GM21529 (cell line): Measurements from ENCODE around the gene PMIS2.
"Not testable (repeated sequence)": the region's sequence is repeated elsewhere in the genome, so short reads cannot be mapped to it uniquely, and the experiment has no call there.

Experiments
- ATAC-seq: cut with Tn5 transposase; IDR thresholded peaks from one replicate; pipeline ENCODE4 v1.9.1; 2021; ENCODE audit not compliant: unreplicated experiment

Gene PMIS2

GRCh38 chr19:35587321-35587720 lies 1.3 kb downstream of the PMIS2 start:
- ATAC-seq: no peak

- no peak for ATAC-seq
Observed at GRCh38 chr19:35590875-35591274, 4.9 kb downstream of the PMIS2 start.

GRCh38 chr19:35592226-35592625 lies 6.3 kb downstream of the PMIS2 start:
- ATAC-seq: no peak

DNA sequence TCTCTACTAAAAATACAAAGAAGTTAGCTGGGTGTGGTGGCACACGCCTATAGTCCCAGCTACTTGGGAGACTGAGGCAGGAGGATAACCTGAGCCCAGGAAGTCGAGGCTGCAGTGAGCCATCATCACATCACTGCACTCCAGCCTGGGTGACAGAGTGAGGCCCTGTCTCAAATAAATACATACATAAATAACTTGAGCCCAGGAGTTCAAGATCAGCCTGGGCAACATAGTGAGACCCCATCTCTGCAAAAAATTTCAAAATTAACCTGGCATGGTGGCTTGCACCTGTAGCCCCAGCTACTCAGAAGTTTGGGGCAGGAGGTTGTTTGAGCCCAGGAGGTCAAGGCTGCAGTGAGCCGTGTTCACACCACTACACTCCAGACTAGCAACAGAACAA lies 9.1 kb downstream of the PMIS2 start:
- ATAC-seq: not testable (repeated sequence)

- no peak for ATAC-seq
Observed at GRCh38 chr19:35595928-35596327, 10.0 kb downstream of the PMIS2 start.

DNA sequence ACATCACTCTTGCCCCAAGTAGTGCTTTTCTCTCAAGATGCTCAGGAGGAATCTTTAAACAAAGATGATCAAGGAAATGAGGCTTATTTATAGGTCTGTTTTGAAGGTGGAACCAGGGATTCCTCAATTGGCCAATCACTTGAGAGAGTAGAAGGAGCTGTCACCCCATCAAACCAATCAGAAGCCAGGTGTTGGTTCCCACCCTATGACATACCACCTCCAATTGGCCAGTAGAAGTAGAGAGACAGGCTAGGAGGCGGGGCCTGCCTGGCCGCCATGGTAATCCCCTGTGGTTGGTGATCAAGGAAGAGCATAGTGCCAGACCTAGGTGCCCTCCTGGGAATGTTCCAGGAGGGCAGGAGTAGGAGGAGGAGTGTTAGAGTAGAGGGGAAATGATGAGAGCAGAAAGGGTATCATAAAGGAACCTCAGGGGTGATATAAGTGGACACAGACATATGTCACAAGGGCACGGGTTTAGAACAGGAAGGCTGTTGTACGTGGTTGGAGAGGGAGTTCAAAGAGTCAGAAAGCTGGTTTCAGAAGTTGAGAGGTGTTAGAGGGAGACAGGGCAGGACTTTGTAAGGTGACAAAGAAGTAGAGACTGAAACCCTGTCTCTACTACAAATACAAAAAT lies 10.5 kb downstream of the PMIS2 start:
- peak; percentile 53 for ATAC-seq

- no peak for ATAC-seq
Observed at GRCh38 chr19:35601971-35602370, 16.0 kb downstream of the PMIS2 start.

DNA sequence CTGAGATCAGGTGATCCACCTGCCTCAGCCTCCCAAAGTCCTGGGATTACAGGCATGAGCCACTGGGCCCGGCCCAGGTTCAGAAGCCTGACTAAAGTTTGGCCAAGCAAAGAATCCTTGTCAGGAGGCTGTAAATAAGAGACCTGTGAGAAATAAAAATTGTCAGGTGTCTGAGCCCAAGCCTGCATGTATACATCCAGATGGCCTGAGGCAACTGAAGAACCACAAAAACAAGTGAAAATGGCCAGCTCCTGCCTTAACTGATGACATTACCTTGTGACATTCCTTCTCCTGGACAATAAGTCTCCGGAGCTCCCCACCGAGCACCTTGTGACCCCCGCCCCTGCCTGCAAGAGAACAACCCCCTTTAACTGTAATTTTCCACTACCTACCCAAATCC lies 18.5 kb downstream of the PMIS2 start:
- not testable (repeated sequence) for ATAC-seq

DNA sequence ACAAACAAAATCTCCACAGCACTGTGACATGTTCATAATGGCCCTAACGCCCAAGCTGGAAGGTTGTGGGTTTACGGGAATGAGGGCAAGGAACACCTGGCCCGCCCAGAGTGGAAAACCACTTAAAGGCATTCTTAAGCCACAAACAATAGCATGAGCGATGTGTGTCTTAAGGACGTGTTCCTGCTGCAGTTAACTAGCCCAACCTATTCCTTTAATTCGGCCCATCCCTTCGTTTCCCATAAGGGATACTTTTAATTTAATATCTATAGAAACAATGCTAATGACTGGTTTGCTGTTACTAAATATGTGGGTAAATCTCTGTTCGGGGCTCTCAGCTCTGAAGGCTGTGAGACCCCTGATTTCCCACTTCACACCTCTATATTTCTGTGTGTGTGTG lies 21.2 kb downstream of the PMIS2 start:
- ATAC-seq: not testable (repeated sequence)

DNA sequence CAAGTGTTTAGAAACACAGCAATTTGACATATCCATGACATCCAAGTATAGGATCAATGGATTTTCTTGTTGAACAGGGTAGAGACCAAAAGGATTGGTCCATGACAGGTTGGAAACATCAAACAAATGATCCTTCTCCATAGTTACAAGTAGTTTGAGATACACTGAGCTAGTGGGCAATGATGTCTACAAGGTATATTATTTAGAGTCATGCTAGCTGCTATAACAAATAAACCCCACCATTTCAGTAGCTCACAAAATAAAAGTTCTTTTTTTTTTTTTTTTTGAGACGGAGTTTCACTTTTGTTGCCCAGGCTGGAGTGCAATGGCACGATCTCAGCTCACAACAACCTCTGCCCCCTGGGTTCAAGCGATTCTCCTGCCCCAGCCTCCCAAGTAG lies 21.7 kb downstream of the PMIS2 start:
- ATAC-seq: no peak

GRCh38 chr19:35608251-35608650 lies 22.3 kb downstream of the PMIS2 start:
- ATAC-seq: no peak

GRCh38 chr19:35609851-35610353 lies 23.9 kb downstream of the PMIS2 start:
- ATAC-seq: peak; percentile 38

- ATAC-seq: no peak
Observed at GRCh38 chr19:35612224-35612558, 26.2 kb downstream of the PMIS2 start.

DNA sequence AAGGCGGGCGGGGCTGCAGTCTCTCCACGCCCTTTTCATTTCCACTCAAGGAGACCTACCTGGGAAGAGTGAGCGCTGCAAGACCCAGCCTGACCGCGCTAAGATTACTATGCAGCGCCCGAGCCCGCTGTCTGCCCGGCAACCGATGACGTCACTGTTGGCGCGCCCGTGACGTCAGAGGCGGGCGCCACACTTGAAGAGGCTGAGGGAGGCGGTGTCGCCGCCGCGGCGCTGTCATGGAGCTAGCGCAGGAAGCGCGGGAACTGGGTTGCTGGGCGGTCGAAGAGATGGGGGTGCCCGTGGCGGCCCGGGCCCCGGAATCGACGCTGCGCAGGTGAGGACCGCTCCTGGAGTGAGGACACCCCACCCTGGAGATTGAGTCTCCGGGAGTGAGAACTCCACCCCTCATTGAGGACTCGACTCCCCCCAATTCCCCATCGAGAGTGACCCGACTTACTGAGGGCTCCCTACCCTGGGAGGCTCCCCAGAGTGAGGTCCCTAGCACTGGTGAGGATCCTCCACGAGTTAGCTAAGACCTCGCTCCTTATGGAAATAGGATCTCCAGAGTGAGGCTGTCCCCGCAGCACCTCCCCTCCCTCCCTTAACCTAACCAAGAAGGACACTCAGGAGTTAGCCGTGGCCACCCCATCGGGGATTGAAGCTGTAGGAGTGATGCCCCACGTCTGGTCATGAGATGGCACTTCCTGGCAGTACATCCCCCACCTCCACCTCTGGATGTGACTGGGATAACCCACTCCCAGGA lies 26.8 kb downstream of the PMIS2 start, which contains the start of gene HAUS5:
Gene HAUS5 (plus strand): TSS at position 177 of the 763 bp plus-strand sequence. CDS start 60 bp downstream, at position 237.
- ATAC-seq: peak; percentile 67

GRCh38 chr19:35613574-35613973 lies 27.6 kb downstream of the PMIS2 start:
- ATAC-seq: no peak

- no peak for ATAC-seq
Observed at GRCh38 chr19:35615036-35615435, 29.1 kb downstream of the PMIS2 start.

DNA sequence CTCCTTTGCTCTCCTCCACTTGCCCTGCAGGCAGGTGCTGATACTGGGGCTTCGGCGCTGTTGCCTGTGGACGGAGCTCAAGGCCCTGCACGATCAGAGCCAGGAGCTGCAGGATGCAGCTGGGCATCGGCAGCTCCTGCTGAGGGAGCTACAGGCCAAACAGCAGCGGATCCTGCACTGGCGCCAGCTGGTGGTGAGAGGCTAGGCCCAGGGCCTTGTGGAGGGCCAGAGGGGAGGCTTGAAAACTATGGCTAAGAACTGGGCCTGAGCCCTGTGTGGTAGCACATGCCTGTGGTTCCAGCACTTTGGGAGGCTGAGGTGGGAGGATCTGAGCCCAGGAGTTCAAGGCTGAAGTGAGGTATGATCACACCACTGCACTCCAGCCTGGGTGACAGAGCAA lies 32.9 kb downstream of the PMIS2 start:
- no peak for ATAC-seq

DNA sequence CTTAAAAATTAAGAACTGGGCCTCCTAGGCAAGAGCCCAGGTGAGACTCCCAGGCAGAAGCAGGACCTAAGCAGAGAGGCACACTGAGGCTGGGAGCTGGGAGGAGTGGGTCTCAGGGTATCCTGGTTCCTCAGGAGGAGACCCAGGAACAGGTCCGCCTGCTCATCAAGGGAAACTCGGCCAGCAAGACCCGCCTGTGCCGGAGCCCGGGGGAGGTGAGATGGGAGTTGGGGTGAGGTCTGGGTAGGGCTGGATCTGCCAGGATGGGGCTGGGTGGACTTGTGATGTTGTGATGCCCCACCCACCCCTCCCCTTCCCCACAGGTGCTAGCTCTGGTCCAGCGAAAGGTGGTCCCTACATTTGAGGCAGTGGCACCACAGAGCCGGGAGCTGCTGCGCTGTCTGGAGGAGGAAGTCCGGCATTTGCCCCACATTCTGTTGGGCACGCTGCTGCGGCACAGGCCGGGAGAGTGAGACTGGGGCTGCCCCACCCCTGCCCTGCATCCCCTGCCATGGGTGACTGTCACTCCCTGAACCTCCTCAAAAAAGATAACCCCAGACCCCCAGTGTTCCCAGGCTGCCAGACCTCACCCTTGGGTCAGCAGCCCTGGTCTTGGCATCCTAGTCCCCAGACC lies 33.4 kb downstream of the PMIS2 start:
- ATAC-seq: no peak

DNA sequence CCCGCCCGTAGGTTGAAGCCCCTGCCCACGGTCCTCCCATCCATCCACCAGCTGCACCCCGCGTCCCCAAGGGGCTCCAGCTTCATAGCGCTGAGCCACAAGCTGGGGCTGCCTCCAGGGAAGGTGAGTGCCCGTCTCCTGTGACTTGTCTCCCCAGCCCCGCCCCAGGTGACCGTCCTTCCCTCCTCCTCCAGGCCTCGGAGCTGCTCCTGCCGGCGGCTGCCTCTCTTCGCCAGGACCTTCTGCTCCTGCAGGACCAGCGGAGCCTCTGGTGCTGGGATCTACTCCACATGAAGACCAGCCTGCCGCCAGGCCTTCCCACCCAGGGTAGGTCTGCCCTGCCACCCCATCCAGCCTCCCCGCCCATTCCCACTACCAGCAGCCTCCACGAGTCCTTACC lies 34.0 kb downstream of the PMIS2 start:
- ATAC-seq: no peak

DNA sequence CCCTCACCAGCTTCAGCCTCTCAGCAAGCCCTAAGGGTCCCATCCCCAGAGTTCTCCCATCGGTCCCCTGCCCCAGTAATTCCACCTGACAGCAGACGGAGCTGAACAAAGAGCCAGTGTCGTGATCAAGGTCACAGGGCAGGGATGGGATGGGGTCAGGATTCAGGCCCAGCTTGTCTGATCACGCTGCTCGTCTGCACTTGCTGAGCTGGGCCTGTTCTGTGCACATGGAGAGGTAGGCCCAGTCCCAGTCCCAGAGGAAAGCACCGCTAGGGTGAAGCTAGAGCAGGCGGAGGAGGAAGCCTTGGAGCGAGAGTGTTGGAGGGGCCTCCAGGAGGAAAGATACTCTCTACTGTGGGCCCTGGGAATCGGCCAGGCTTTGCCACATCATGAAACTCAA lies 35.7 kb downstream of the PMIS2 start:
- ATAC-seq: no peak

DNA sequence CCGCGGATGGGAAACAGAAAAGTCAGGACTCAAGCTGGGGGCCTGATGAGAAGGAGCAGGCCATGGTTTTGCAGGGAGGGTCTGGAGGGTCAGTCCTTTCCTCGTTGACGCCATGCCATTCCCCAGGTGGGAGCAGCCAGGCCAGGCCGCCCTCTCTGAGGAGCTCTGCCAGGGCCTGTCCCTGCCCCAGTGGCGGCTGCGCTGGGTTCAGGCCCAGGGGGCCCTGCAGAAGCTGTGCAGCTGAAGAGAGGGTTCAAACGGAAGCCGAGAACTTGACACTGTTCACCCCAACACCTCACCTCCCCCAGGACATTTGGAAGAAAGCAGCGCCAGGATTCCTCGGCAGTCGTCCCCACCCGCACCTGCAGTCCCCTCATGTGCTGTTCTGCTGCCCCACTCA lies 36.8 kb downstream of the PMIS2 start:
- ATAC-seq: no peak
